T-helper 1 cell treated with Interleukin-12 subunit alpha and Interleukin-12 subunit beta and Interleukin-4 antibody, amounts not matched to agents 30 ng/mL and 1 ng/mL, for 36 hours (primary cell): Measurements from ENCODE around the gene BUD31. TPM values are rescaled to one million over a fixed set of nuclear protein-coding genes. Genes with fewer than 3 reads are reported as not detected.
"Not testable (repeated sequence)": the region's sequence is repeated elsewhere in the genome, so short reads cannot be mapped to it uniquely, and the experiment has no call there.

Source experiments
- intact Hi-C: fragments of 100-400 bp; cut with micrococcal nuclease; formaldehyde crosslinking; loops from one replicate; pipeline ENCODE4 v1.15.1; 2024
- total RNA-seq: library from RNA; stranded (reverse); gene quantifications from 2 replicates; pipeline ENCODE4 v1.2.3, GENCODE V29; 2022

BUD31 gene
- total RNA-seq, 1 donor from 2014 or later, result 118 TPM

GRCh38 chr7:99396418-99397296 is 12.1 kb upstream of the BUD31 start:
- intact Hi-C loops, result no loop called here

DNA sequence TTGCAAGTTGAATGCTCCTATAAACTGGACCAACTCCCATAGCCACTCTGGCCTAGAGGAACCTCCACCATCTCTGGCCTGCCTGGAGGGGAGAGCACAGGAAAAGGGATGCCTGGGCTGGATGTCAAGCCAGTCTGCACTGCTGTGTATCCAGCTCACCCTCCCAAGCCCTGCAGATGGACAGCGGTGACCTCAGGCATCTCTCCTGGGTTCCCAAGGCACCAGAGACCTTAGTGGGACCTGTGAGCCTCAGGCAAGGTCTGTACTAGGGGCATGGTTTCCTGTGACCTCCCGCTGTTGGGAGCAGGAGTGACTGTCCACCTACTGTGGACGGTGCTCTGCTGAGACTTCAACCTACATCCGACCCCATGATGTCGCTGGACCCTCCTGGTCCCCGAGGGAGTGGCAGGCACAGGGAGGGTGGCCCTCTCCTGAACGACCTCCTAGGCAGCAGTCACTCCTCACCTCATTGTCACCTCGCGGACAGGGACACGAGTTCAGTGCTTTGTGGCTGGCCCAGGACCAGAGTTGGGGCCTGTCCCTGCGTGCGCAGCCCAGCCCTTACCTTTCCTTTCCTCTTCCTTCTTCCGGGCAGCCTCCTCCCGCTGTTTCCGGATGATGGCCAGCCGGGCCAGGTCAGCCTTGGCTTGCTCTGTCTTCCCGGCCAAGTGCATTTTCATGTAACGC is 11.3 kb upstream of the BUD31 start:
- intact Hi-C loops, result no loop called here

DNA sequence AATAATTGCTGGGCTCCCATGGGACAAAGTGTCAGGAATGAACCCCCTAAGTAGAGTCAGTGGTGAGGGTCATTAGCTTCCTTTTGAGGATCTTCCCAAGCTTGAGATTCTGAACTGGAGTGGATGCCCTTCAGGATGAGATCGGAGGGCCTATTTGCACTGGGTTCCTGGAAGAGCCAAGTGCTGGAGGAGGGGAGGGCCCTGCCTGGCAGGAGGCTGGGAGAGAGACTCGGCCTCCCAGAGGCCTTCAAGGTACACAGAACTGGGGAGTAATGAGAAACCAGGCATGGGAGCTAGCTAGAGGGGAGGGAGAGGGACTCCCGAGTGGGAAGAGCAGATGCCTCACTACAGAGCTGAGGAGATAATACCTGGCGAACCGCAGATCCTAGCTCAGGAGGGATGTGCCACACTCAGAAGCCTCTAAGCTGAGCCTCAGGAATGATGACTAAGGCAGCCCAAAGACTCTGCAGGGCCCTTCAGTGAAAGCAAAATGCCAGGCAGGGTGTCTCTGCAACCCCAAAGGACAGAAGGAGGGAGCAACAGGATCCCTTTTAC is 9.8 kb upstream of the BUD31 start:
- intact Hi-C loops, result no loop called here

DNA sequence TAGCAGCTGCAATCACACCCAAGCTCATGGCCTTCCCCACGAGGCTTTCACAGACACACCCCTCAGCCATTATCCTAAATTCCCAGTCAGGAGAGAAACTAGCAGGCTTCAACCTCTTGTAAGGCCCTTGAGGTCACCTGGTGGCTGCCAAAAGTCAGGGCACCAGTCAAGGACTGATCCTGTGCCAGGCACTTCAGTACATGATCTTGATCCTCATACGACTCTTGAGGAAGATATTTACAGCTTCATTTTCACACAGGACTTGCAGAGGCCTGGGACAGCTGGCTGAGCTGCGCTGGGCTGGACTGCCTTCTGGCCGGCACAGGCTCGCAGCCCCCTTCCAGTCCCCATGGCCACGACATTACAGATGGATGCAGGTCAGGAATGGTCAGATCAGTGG is 9.2 kb upstream of the BUD31 start:
- intact Hi-C loops, result no loop called here

- intact Hi-C loops, result loop anchor here (10.0 kb wide), 1 partner anchor 612 kb away; the partner anchor contains the start of gene ZKSCAN1
These were observed 5.9 kb upstream of the BUD31 start for GRCh38 chr7:99402854-99403253.

DNA sequence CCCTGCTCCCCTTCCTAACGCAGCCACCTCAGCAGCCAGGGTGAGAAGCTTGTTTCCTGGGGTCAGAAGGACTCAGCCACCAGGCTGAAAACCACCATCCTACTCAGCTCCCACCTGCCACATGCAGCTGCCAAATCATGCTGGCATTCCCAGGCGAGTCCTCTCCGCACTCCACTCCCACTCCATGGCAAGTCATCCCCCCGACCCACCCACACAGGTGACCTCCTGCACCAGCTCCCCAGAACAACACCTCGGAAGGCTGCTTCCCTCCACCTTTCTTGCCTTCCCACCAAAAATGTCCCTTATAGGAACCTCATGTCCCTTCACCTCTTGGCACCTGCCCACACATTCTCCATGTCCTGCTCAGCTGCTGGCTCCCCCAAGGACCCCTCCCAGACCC is 5.0 kb upstream of the BUD31 start:
- intact Hi-C loops, result loop anchor here (10.0 kb wide), 1 partner anchor 611 kb away; the partner anchor contains the start of gene ZKSCAN1

GRCh38 chr7:99404235-99404976 is 4.4 kb upstream of the BUD31 start:
- intact Hi-C loops, result loop anchor here (10.0 kb wide), 1 partner anchor 610 kb away; the partner anchor contains the start of gene ZKSCAN1

- intact Hi-C loops, result loop anchor here (5.0 to 10.0 kb wide), 2 partner anchors 610 to 677 kb away; partner anchors contain the start of genes ZKSCAN1 and ZNF3
These were observed 3.8 kb upstream of the BUD31 start for GRCh38 chr7:99404977-99405320.

- intact Hi-C loops, result loop anchor here (5.0 to 10.0 kb wide), 2 partner anchors 608 to 676 kb away; partner anchors contain the start of genes ZKSCAN1 and ZNF3
These were observed 2.2 kb upstream of the BUD31 start for GRCh38 chr7:99406557-99406956.

- intact Hi-C loops, result loop anchor here (1.0 to 10.0 kb wide), 14 partner anchors 15 to 1020 kb away; partner anchors contain the start of genes ARPC1B, ATP5MF, CPSF4 and PTCD1
These were observed 844 bp upstream of the BUD31 start for GRCh38 chr7:99407872-99408378.

- intact Hi-C loops, result loop anchor here (1.0 to 10.0 kb wide), 5 partner anchors 208 to 673 kb away; partner anchors contain the start of genes TRIM4, ZKSCAN1, ZNF3 and ZSCAN25
These were observed 413 bp downstream of the BUD31 start for GRCh38 chr7:99409192-99409572.

DNA sequence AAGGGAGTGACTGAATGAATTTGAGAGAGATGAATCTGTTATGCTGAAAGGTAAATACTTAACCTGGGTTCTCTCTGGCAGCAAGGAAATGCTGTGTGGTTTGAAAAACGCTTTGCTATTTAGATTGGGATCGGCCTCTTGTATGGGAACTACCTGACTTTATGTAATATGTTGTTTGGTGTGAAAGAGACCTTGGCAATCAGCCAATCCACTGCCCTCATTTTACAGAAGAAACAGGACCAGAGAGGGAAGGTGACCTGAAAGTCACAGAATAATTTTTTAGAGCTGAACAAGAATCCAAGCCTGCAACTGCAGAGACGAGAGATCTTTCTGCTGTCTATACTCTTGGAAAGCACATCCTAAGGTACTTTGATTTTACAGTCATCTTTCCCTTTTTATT is 1.0 kb downstream of the BUD31 start:
- intact Hi-C loops, result loop anchor here (1.0 to 10.0 kb wide), 5 partner anchors 207 to 672 kb away; partner anchors contain the start of genes TRIM4, ZKSCAN1, ZNF3 and ZSCAN25

- intact Hi-C loops, result no loop called here
These were observed 1.9 kb downstream of the BUD31 start for GRCh38 chr7:99410635-99411034.

DNA sequence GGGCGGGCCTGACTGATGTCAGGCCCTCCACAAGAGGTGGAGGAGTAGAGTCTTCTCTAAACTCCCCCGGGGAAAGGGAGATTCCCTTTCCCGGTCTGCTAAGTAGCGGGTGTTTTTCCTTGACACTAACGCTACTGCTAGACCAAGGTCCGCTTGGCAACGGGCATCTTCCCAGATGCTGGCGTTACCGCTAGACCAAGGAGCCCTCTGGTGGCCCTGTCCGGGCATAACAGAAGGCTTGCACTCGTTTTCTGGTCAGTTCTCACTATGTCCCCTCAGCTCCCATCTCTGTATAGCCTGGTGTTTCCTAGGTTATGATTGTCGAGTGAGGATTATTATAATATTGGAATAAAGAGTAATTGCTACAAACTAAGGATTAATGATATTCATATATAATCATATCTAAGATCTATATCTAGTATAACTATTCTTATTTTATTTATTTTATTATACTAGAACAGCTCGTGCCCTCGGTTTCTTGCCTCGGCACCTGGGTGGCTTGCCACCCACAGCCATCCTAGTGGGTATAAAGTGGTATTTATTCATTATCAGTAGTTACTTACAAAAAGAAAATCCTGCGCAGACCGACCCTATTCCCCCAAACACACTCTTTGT is 6.9 kb downstream of the BUD31 start:
- intact Hi-C loops, result not testable (repeated sequence)

- intact Hi-C loops, result no loop called here
These were observed 9.5 kb downstream of the BUD31 start for GRCh38 chr7:99418260-99418659.

GRCh38 chr7:99419323-99420021 is 10.7 kb downstream of the BUD31 start:
- intact Hi-C loops, result no loop called here

DNA sequence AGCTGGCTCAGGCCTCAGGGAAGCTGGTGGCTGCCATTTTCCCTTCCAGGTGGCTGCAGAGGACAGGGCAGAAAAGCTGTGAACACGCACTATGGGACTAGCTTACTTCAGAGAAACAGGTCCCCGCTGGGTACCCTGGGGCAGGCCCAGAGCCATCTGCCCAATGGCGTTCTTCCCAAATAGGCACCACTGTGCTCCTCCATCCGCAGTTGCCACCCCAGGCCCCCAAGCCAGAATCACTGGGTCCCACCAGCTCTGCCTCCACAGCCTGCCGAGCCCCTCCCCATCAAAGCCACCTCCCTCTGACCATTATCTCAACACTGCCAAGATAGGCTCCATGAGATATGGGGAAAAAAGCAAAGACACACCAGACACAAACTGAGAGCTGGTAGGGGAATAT is 11.4 kb downstream of the BUD31 start:
- intact Hi-C loops, result no loop called here

DNA sequence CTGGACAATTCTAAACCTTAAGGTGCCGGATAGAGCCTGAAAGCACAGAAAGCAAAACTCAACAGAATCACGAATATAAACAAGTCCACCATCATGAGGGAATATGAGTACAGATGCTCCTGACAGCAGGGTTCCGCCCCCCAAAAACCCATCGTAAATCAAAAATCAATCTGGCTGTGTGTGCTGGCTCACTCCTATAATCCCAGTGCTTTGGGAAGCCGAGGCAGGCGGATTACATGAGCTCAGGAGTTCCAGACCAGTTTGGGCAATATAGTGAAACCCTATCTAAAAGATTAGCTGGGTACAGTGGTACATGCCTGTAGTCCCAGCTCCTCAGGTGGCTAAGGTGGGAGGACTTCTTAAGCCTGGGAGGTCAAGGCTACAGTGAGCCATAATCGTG is 12.2 kb downstream of the BUD31 start:
- intact Hi-C loops, result no loop called here

DNA sequence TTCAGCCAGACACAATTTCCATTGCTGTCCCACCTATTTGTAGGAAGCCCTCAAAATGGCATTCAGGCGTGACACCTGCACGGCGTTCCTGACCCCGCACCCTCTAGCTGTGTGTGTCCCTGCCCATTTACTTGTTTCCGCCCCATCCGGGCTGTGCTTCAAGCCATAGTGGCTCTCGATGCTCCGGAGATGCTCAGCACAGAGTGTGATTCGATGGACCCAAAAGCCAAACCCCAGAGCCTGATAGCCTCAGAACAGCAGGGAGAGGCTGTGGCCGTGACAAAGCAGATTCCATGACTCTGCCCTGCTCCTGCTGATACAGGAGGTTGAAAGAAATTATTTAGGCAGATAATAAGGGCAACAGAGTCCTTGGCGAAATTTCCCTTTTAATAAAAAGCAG is 13.4 kb downstream of the BUD31 start:
- intact Hi-C loops, result no loop called here

DNA sequence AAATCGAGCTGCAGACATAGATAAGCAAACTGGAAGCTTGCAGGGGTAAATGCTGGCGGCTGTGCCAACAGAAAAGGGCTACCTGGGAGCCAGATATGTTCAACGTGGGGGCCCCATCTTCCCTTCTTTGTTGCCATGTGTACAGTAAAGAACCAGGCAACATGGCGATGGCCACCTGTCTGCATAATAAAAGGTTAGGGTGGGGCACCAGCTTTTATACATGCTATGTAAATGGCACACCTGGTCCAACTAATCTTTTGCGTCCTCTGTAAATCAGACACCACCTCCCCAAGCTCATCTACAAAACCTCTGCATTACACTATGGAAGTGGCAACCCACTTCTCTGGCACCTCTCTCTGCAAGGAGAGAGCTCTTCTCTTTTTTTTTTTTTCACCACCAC is 13.9 kb downstream of the BUD31 start:
- intact Hi-C loops, result no loop called here
